A549 (cell line): ENCODE results near the gene TMEM171.

Experiments used
- CHD2 ChIP-seq: fragments of 150-350 bp; IDR thresholded peaks from 2 replicates; pipeline ENCODE4 v1.6.1; 2014; ENCODE audit warnings: low read length; ENCODE audit not compliant: partially characterized antibody
- EP300 ChIP-seq, 2 experiments: fragments of >200 bp; sonication (Bioruptor Twin); formaldehyde crosslinking; IDR thresholded peaks; 2 replicates in 1 of 2; 3 replicates in 1 of 2; pipeline ENCODE4 v1.6.1; 2016 to 2017
- MAFK ChIP-seq: fragments of 450-650 bp; IDR thresholded peaks from 2 replicates; pipeline ENCODE4 v1.6.1; 2014; ENCODE audit not compliant: partially characterized antibody
- NR3C1 ChIP-seq: fragments of >200 bp; sonication (Bioruptor Twin); formaldehyde crosslinking; IDR thresholded peaks from 3 replicates; pipeline ENCODE4 v1.6.1; 2017
- POLR2A ChIP-seq: IDR thresholded peaks from 2 replicates; pipeline ENCODE4 v1.6.1; 2012; ENCODE audit warnings: mild to moderate bottlenecking, low read length
- TF ChIP-seq, protein P1 (sequence below): fragments of >200 bp; sonication (Bioruptor Twin); formaldehyde crosslinking; IDR thresholded peaks from 3 replicates; pipeline ENCODE4 v1.5.1; 2016

DNA sequence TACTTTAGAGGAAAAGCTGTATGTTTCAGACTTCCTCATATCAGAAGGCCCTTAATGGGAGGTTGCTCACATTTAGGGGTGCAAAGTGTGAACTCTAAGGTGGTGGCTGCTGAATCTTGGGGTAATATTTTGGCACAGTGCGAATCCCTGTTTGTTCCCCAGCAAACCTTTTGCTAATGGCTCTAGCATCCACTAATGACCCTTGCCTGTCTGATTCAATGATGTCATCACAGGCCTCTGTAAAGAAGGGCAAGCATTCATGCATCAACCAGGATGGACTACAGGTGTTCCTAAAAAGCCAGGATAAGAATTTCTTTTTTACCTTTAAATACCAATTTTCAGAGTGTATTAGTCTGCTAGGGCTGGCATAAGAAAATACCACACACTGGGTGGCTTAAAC is 20.4 kb downstream of the TMEM171 start:
- no peak for TF ChIP-seq NR3C1
- TF ChIP-seq MAFK = no peak
- TF ChIP-seq EP300 (IDR thresholded peaks at IDR 0.05) = no peak
- TF ChIP-seq, protein P1, sequence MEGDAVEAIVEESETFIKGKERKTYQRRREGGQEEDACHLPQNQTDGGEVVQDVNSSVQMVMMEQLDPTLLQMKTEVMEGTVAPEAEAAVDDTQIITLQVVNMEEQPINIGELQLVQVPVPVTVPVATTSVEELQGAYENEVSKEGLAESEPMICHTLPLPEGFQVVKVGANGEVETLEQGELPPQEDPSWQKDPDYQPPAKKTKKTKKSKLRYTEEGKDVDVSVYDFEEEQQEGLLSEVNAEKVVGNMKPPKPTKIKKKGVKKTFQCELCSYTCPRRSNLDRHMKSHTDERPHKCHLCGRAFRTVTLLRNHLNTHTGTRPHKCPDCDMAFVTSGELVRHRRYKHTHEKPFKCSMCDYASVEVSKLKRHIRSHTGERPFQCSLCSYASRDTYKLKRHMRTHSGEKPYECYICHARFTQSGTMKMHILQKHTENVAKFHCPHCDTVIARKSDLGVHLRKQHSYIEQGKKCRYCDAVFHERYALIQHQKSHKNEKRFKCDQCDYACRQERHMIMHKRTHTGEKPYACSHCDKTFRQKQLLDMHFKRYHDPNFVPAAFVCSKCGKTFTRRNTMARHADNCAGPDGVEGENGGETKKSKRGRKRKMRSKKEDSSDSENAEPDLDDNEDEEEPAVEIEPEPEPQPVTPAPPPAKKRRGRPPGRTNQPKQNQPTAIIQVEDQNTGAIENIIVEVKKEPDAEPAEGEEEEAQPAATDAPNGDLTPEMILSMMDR = no peak
- no peak for TF ChIP-seq CHD2
- no peak for TF ChIP-seq POLR2A
